Measurements from ENCODE around the gene TAB2.

- TF ChIP-seq, protein P1, sequence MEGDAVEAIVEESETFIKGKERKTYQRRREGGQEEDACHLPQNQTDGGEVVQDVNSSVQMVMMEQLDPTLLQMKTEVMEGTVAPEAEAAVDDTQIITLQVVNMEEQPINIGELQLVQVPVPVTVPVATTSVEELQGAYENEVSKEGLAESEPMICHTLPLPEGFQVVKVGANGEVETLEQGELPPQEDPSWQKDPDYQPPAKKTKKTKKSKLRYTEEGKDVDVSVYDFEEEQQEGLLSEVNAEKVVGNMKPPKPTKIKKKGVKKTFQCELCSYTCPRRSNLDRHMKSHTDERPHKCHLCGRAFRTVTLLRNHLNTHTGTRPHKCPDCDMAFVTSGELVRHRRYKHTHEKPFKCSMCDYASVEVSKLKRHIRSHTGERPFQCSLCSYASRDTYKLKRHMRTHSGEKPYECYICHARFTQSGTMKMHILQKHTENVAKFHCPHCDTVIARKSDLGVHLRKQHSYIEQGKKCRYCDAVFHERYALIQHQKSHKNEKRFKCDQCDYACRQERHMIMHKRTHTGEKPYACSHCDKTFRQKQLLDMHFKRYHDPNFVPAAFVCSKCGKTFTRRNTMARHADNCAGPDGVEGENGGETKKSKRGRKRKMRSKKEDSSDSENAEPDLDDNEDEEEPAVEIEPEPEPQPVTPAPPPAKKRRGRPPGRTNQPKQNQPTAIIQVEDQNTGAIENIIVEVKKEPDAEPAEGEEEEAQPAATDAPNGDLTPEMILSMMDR (IDR thresholded peaks at IDR 0.05) = no peak
- TF ChIP-seq POLR2A (IDR thresholded peaks at IDR 0.05; ENCODE audit: low read depth) = no peak
- no peak for TF ChIP-seq POLR2AphosphoS5 (IDR thresholded peaks at IDR 0.05)
Measured at GRCh38 chr6:149395185-149395584, 77.7 kb downstream of the TAB2 start.

Measured in esophagus muscularis mucosa (tissue), 3 donors.